ENCODE measurements around the gene NDUFV1.
A peak's percentile ranks its signal among the peaks of the same experiment; 100 is the strongest.

Gene NDUFV1

GRCh38 chr11:67641338-67642172 lies 34.8 kb downstream of the NDUFV1 start:
- DNase-seq, result no peak

GRCh38 chr11:67642173-67643120 lies 35.7 kb downstream of the NDUFV1 start:
- no peak for DNase-seq

DNA sequence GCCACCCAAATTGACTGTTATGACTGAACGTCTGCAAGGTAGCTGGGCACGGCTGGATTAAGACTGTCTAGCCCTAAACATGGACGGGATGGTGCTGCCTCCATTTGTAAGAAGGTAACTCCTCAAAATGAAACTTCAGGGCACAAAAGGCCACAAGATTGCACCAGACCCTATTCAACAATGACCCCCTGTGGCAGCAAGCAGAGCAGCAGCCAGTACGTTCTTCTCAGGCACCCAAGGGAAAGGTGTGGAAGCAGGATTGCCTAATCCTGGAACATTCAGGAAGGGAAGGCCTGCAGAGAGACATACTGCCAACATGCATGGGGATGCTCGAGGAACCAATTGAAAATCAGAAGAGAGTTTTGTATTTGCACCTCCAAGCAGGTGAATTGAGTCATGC lies 37.3 kb downstream of the NDUFV1 start:
- DNase-seq, result no peak

DNA sequence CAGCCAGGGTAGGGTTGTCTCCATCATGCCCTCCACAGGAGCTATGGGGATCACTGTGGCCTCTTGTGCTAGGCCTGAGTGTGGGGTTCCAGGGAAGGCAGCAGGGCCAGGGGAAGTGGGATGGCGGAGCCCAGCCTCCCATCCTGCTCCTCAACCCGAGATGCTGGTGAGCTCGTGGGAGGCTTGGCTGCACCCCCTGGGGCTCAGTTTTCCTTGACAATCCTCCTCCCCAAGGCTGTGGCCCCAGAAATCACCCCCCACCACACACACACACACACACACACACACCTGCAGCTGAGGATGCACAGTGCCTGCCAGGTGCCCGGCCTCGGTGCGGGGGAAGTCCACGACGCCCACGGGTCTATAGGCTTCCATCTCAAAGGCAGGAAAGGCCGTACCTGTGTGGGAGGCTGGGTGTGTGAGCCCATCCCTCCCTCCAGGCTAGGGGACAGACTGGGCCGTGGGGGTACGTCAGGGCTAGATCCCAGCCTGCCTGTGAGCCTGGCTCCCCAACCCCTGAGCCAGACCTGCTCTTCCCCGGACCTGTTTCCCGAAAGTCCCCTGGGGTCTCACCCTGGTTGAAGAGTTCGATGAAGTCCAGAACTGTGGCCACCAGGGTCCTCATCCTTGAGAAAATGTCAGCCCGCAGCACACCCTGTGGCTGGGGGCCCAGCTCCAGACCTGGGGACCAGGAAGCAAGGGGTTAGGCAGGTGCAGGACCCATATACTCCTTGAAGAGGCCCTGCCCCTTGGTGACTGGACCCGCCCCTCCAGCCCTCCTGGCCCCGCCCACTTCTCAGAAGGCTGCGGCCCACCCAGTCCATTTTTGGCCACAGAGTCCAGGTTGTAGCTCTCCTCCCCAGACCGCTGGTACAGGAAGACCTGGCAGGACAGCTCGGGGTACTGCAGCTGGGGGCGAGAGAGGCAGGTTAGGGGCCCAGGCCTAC lies 38.0 kb downstream of the NDUFV1 start:
- no peak for DNase-seq

DNA sequence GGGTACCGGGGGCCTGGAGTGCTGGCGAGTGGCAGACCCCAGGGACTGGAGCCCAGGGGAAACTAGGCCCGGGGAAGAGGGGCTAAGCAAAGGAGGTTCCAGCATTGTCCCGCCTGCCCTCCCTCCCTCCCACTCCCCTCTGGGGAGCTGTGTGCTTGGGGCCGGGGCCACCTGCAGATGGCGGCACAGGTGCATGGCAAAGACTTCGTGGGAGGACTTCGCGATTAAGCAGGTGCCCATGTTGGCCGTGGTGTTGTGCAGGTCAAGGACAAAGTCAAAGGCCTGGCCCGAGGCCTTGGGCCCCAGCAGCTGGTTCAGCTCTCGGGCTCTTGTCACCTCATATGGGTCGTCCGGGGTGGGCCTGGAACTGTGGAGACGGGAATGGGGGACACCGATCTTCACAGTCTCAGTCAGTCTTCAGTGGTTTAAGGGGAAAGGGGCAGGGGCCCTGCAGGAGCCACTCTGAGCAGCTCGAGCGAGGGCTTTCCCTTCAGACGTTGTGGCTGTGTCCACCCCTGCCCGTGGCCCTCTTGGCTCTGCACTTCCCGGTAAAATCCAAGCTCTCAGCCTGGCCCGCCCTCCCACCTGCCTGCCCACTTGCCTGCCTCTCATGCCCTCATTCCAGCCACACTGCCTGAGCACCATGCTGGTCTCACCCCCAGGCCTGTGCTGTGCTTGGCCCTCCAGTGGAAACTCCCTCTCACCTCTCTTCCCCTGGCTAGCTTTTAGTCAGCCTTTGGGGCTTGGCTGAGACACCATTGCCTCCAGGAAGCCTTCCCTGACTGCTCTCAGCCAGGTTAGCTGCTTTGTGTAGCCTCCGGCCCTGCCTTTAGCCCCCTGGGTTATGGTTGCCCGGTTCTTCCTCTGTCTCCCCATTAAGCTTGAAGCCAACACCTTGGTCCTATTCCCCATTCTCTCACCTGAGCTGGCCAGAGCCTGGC lies 39.1 kb downstream of the NDUFV1 start:
- DNase-seq, result no peak

DNA sequence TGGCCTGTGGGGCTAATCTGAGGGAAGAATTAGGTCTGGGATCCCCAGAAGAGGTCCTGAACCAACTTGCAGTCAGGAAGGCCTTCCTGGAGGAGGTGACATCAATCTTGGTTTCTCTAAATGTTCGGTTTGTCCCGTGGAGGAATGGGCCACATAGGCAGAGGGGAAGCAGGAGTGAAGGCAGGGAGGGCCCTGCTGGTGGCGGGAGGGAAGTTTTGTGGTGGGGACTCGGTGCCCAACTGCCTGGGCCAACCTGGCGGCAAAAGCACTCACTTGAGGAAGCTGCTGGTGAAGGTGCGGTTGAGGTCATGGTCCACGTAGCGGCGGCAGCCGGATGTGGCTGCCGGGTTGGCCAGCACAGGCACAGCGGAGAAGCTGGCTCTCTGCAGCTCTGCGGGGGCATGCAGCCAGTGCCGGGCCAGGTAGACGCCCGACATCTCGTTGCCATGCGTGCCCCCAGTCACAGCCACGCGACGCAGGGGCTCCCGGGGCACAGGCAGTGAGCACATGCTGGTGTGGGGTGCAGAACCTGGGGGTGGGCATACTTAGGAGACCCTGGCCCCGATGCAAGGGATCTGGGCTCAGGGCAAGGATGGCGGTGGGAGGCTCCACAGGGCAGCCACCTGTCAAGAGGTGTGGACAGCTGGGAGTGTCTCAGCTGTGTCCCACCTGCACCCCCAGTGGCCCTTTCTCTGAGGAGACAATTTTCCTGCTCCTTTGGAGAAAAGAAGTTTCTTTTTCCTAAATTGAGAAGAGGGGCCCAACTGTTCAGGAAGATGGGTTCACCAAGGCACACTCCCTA lies 40.0 kb downstream of the NDUFV1 start:
- no peak for DNase-seq

- no peak for DNase-seq
These were observed 40.7 kb downstream of the NDUFV1 start for GRCh38 chr11:67647471-67647870.

- no peak for DNase-seq
These were observed 41.5 kb downstream of the NDUFV1 start for GRCh38 chr11:67648140-67648795.

DNA sequence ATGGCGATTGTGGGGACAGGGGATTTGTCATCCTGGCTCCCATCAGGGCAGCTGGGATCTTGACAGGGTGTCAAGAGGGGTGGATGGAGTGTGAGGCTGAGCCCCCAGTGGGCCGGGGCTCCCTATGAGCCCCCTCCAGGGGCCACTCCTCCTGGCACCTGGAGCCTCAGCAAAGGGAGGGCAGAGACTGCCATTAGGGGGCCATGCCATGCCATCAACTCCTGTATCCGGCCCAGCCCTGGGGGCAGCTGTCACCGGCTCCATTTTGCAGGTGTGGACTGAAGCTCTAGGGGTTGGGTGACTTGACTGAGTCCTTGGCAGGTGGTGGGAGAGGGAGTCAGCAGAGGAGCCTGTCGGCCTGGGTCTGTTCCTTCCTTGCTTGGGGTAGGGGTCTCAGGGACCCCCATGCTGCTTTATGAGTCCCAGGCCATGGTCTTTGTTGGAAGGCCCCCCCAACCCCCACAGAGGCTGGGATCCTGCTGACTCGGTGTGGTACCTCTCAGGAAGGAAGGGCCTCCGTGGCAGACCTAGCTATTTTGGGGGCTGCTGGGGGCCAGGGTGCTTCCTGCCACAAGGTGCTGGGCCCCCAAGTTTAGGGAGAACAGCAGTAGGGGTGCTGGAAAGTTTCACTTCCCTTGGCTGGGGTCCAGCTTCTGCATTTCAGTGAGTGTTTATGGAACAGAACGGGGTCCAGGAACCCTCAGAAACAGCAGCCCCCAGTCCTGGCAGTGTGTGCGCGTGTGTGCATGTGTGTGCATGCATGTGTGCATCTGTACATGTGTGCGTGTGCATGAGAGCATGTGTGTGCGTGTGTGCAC lies 42.3 kb downstream of the NDUFV1 start:
- DNase-seq, result no peak

- peak; percentile 0 for DNase-seq
These were observed 43.1 kb downstream of the NDUFV1 start for GRCh38 chr11:67649634-67650510.

- peak; percentile 20 for DNase-seq
These were observed 45.4 kb downstream of the NDUFV1 start for GRCh38 chr11:67651976-67652781.

GRCh38 chr11:67652965-67653845 lies 46.5 kb downstream of the NDUFV1 start:
- no peak for DNase-seq

DNA sequence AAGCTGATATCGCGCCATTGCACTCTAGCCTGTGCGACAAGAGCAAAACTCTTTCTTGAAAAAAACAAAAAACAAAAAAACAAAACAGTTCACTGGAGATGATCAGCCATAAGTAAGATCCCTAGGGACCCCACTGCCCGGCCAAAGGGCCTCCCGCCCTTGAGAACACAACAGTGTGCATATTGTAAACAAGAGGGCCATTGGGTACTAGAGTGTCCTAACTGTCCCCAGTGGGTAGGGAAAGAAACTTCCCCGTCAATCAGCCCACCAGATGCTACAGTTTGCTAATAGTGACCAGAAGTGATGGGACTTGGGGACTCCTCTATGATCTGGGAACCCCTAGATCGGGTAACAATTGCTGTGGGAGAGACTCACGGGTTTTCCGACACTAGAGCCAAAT lies 47.5 kb downstream of the NDUFV1 start:
- DNase-seq, result no peak

- DNase-seq, result no peak
These were observed 49.7 kb downstream of the NDUFV1 start for GRCh38 chr11:67656278-67656922.

GRCh38 chr11:67657300-67657699 lies 50.6 kb downstream of the NDUFV1 start:
- DNase-seq, result no peak

Data from NCI-H2227 treated with DMSO at 0.1 percent for 48 hours (cell line).